Glutamatergic neuron (in vitro differentiated cells): ENCODE data around the gene C16orf74. TPM values are rescaled to one million over a fixed set of nuclear protein-coding genes. Genes with fewer than 3 reads are reported as not detected.

Source experiments
- DNase-seq: peaks from one replicate; pipeline ENCODE4 v3.0.0; 2022
- H3K27ac Mint-ChIP-seq: one replicate; pipeline ENCODE4 v1.8.0; 2020; ENCODE audit warnings: mild to moderate bottlenecking, mixed read lengths, inconsistent platforms; ENCODE audit not compliant: unreplicated experiment
- H3K27me3 Mint-ChIP-seq: one replicate; pipeline ENCODE4 v1.8.0; 2020; ENCODE audit warnings: mild to moderate bottlenecking, moderate library complexity, mixed read lengths, inconsistent platforms; ENCODE audit not compliant: unreplicated experiment
- H3K36me3 Mint-ChIP-seq: one replicate; pipeline ENCODE4 v1.8.0; 2020; ENCODE audit warnings: mild to moderate bottlenecking, mixed read lengths, inconsistent platforms; ENCODE audit not compliant: unreplicated experiment
- H3K4me1 Mint-ChIP-seq: one replicate; pipeline ENCODE4 v1.8.0; 2020; ENCODE audit warnings: mild to moderate bottlenecking, low read depth, mixed read lengths, inconsistent platforms; ENCODE audit not compliant: unreplicated experiment
- H3K4me3 Mint-ChIP-seq: one replicate; pipeline ENCODE4 v1.8.0; 2020; ENCODE audit warnings: mild to moderate bottlenecking, mixed read lengths, inconsistent platforms; ENCODE audit not compliant: unreplicated experiment
- H3K9me3 Mint-ChIP-seq: one replicate; pipeline ENCODE4 v1.8.0; 2020; ENCODE audit warnings: mild to moderate bottlenecking, moderate library complexity, mixed read lengths, inconsistent platforms; ENCODE audit not compliant: unreplicated experiment
- total RNA-seq: library from RNA; stranded (reverse); fragmentation: NEBNext Ultra II Directional; extraction: Animal tissue kit (Norgen Biotek cat#: 25700); gene quantifications from one replicate; pipeline ENCODE4 v1.2.1, GENCODE V29; 2021; ENCODE audit not compliant: unreplicated experiment
- TF ChIP-seq, protein P1 (sequence below): fragments of 200-600 bp; sonication (generic); IDR thresholded peaks from one replicate; pipeline ENCODE4 v1.5.0; 2021; ENCODE audit not compliant: partially characterized antibody, unreplicated experiment

Gene C16orf74
- total RNA-seq, 1 donor from 2014 or later = 2.6 TPM

DNA sequence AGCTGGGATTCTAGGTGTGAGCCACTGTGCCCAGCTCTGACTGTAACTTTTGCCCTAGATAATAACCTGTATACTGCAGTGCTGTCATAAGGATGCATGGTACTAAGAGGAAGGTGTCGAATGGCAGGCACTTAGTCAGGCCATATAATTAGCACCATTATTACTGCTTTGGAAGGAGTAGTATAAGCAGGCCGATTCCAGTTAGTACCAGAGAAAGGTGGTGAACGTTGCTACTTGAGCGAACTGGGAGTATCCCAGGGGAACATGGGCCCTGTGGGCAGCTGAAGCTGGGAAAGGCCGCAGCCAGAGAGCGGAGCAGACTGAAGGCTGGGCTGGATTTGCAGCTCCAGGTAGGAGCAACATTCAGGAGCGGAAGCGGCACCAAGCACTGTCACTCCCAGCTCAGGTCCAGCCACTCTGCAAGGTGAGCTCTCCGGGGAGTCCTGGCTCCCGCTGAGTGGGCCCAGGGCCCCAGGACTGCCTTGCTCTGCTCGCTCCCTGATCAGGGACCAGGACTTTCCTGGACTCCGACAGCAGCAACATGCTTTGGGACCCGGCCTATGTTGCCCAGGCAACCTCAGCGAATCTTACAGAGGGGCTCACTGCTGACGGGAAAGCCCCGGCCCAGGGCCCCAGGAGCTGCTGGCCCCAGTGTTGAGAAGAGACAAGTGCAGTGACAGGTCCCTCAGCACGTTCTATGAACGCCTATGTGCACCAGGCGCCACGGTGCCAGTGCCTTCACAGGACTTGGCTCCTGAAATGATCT lies 28.6 kb downstream of the C16orf74 start:
- H3K9me3 Mint-ChIP-seq = peaks cover 6% of the 10 kb centered on the region
- peaks cover 10% of the 10 kb centered on the region for H3K27me3 Mint-ChIP-seq
- H3K36me3 Mint-ChIP-seq = no peaks in the 10 kb centered on the region
- TF ChIP-seq, protein P1, sequence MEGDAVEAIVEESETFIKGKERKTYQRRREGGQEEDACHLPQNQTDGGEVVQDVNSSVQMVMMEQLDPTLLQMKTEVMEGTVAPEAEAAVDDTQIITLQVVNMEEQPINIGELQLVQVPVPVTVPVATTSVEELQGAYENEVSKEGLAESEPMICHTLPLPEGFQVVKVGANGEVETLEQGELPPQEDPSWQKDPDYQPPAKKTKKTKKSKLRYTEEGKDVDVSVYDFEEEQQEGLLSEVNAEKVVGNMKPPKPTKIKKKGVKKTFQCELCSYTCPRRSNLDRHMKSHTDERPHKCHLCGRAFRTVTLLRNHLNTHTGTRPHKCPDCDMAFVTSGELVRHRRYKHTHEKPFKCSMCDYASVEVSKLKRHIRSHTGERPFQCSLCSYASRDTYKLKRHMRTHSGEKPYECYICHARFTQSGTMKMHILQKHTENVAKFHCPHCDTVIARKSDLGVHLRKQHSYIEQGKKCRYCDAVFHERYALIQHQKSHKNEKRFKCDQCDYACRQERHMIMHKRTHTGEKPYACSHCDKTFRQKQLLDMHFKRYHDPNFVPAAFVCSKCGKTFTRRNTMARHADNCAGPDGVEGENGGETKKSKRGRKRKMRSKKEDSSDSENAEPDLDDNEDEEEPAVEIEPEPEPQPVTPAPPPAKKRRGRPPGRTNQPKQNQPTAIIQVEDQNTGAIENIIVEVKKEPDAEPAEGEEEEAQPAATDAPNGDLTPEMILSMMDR = no peak
- H3K4me3 Mint-ChIP-seq = no peak overlapping the region
- H3K4me1 Mint-ChIP-seq = peaks cover 7% of the 10 kb centered on the region
- DNase-seq = no peak
- H3K27ac Mint-ChIP-seq = no peak overlapping the region

DNA sequence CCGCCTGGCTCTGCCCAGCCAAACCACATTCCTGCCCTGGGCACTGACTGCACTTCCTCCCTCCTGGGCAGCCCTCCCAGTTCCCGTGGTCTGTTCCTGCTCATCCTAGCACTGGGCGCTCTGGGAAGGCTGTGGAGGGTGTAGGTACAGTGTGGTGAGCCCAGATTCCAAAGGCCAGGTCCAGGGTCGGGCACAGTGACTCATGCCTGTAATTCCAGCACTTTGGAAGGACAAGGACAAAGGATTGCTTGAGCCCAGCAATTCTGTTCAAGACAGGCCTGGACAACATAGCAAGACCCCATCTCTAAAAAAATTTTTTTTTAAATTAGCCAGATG lies 30.6 kb downstream of the C16orf74 start:
- H3K4me1 Mint-ChIP-seq = peaks cover 13% of the 10 kb centered on the region
- no peak overlapping the region for H3K27ac Mint-ChIP-seq
- TF ChIP-seq, protein P1 = no peak
- DNase-seq = no peak
- peaks cover 6% of the 10 kb centered on the region for H3K9me3 Mint-ChIP-seq
- H3K4me3 Mint-ChIP-seq = no peak overlapping the region
- no peaks in the 10 kb centered on the region for H3K36me3 Mint-ChIP-seq
- H3K27me3 Mint-ChIP-seq = peaks cover 8% of the 10 kb centered on the region

DNA sequence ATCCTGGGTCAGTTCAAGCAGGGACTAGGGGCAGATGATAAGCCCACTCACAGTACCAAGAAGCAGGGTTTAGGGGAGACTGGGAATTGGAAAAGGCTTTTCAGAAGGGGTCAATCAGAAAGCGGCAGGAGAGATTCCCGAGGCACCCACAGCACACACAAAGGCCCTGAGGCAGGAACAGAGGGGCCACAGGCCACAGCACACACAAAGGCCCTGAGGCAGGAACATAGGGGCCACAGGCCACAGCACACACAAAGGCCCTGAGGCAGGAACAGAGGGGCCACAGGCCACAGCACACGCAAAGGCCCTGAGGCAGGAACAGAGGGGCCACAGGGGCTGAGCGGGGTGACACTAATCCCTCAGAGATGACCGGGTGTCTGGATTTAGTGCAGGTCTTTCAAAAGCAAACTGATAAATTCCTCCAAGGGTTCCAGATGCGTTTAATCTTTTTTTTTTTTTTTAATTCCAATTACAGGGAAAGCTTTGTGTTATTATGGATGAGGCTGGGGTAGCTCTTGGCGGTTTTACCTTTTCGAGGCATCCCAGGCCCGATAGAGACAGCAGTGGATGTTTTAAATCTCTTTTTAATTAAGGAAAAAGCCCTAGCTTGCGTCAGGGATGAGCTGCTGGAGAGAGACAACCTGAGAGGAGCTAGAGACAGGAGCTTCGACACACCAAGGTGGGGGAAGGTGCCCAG lies 31.1 kb downstream of the C16orf74 start:
- no peaks in the 10 kb centered on the region for H3K36me3 Mint-ChIP-seq
- TF ChIP-seq, protein P1 = no peak
- peaks cover 6% of the 10 kb centered on the region for H3K9me3 Mint-ChIP-seq
- no peak overlapping the region for H3K27ac Mint-ChIP-seq
- H3K4me1 Mint-ChIP-seq = peaks cover 13% of the 10 kb centered on the region
- no peak for DNase-seq
- no peak overlapping the region for H3K4me3 Mint-ChIP-seq
- H3K27me3 Mint-ChIP-seq = peaks cover 8% of the 10 kb centered on the region

DNA sequence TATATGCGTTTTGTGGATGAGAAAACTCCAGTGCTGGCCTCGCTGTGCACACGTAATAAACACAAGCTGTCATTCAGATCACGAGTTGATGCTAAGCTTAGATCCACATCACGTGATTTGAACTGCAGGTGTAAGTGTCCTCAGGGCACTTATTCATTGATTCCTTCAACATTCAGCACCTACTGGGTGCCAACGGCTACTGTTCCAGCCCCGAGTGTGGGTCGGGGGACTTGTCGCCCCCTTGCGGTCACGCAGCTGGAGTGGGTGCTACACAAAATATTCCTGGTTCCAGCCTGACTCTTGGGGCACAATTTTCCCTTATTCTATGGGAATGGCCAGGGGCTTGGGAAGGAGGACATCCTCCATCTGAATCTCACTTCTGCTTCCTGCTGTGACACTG lies 32.2 kb downstream of the C16orf74 start:
- H3K27ac Mint-ChIP-seq = no peak overlapping the region
- peak; percentile 57 for DNase-seq
- TF ChIP-seq, protein P1 = peak; percentile 65

DNA sequence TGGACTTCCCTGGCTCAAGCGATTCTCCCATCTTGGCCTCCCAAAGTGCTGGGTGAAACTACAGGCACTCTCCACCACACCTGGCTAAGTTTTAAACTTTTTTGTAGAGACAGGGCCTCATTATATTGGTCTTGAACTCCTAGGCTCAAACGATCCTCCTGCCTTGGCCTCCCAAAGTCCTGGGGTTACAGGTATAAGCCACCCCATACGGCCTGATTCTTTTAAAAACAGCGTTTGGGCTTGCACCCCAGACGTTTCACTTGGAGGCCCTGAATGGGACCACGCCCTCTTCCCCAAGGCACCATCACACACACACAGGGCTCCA lies 32.8 kb downstream of the C16orf74 start:
- Mint-ChIP-seq H3K27me3 (peaks cover 5% of the 10 kb centered on the region), H3K4me3 (no peak overlapping the region), H3K36me3 (no peaks in the 10 kb centered on the region), H3K9me3 (peaks cover 5% of the 10 kb centered on the region), H3K27ac (no peak overlapping the region), H3K4me1 (peaks cover 9% of the 10 kb centered on the region)
- TF ChIP-seq, protein P1 = no peak
- DNase-seq = no peak

More for the DNA sequence above, 32.2 kb downstream of the C16orf74 start:
- H3K27me3 Mint-ChIP-seq = peaks cover 5% of the 10 kb centered on the region
- peaks cover 9% of the 10 kb centered on the region for H3K4me1 Mint-ChIP-seq
- H3K36me3 Mint-ChIP-seq = no peaks in the 10 kb centered on the region
- no peak overlapping the region for H3K4me3 Mint-ChIP-seq
- peaks cover 3% of the 10 kb centered on the region for H3K9me3 Mint-ChIP-seq
